Right lung (tissue), 10 donors: ENCODE results near the gene RAB17. TPM values are rescaled to one million over a fixed set of nuclear protein-coding genes. Genes with fewer than 3 reads are reported as not detected.
A peak's percentile ranks its signal among the peaks of the same experiment; 100 is the strongest.

ENCODE experiments used
- DNase-seq, 2 donors: peaks; one replicate each; pipeline ENCODE4 v3.0.0-alpha.2; 2013
- long read RNA-seq, 8 donors: transcript quantifications; one replicate each; lab custom pipeline, GENCODE V29; 2026
- polyA plus RNA-seq, 5 donors: library from polyadenylated mRNA; unstranded; fragments of 120-200 nt; gene quantifications; one replicate each; pipeline versions ENCODE4 v1.2.1 to v1.2.3, GENCODE V29; 2013; ENCODE audit warnings: inconsistent platforms in 1 of 5, low replicate concordance in 1 of 5; ENCODE audit not compliant: insufficient read length in 5 of 5, insufficient read depth in 1 of 5

The RAB17 gene
- polyA plus RNA-seq, result 10 to 100 TPM; 13.3 to 18.1 (median 15.0) TPM
- long read RNA-seq, donor 1, partial matches to known transcripts, result 0 of 2 reads
- long read RNA-seq, donor 1, other reads (novel, unspliced or antisense), result 0 of 2 reads
- long read RNA-seq, donor 2, result 0 reads
- long read RNA-seq, donor 3, transcript RAB17-209 (2 exons, 937 nt), result major isoform, 5 of 10 reads
- long read RNA-seq, donor 3, transcript RAB17-201 (6 exons, 1,966 nt), result major isoform, 5 of 10 reads
- long read RNA-seq, donor 3, partial matches to known transcripts, result 0 of 10 reads
- long read RNA-seq, donor 3, other reads (novel, unspliced or antisense), result 0 of 10 reads
- long read RNA-seq, donor 4, partial matches to known transcripts, result 0 of 2 reads
- long read RNA-seq, donor 4, other reads (novel, unspliced or antisense), result 0 of 2 reads
- long read RNA-seq, donor 5, partial matches to known transcripts, result 16 of 20 reads
- long read RNA-seq, donor 5, other reads (novel, unspliced or antisense), result 0 of 20 reads
- long read RNA-seq, donor 6, partial matches to known transcripts, result 125 of 154 reads
- long read RNA-seq, donor 6, other reads (novel, unspliced or antisense), result 25 of 154 reads
- long read RNA-seq, donor 7, result 0 reads
- long read RNA-seq, donor 8, result 0 reads

- DNase-seq, result peak in 1 of 2 donors; percentile 33
These were observed at the start of gene RAB17 for GRCh38 chr2:237590272-237591140. RAB17 (minus strand) TSS chr2:237590734; CDS start chr2:237586154, 4,580 bp downstream.

- DNase-seq, result no peak
These were observed 49.3 kb upstream of the RAB17 start for GRCh38 chr2:237639836-237640220.

- no peak for DNase-seq
These were observed 48.7 kb upstream of the RAB17 start for GRCh38 chr2:237639052-237639835.

- DNase-seq, result no peak
These were observed 47.6 kb upstream of the RAB17 start for GRCh38 chr2:237638176-237638575.

GRCh38 chr2:237637429-237638135, 47.0 kb upstream of the RAB17 start:
- DNase-seq, result no peak

GRCh38 chr2:237636578-237636977, 46.0 kb upstream of the RAB17 start:
- no peak for DNase-seq

- DNase-seq, result peak; percentile 53 to 63
These were observed 42.6 kb upstream of the RAB17 start for GRCh38 chr2:237633061-237633561.

- no peak for DNase-seq
These were observed 41.5 kb upstream of the RAB17 start for GRCh38 chr2:237631801-237632585.

- no peak for DNase-seq
These were observed 40.7 kb upstream of the RAB17 start for GRCh38 chr2:237631007-237631785.

- DNase-seq, result no peak
These were observed 39.9 kb upstream of the RAB17 start for GRCh38 chr2:237630216-237631000.

- no peak for DNase-seq
These were observed 39.2 kb upstream of the RAB17 start for GRCh38 chr2:237629739-237630138.

GRCh38 chr2:237629188-237629534, 38.6 kb upstream of the RAB17 start:
- DNase-seq, result no peak

- no peak for DNase-seq
These were observed 38.0 kb upstream of the RAB17 start for GRCh38 chr2:237628247-237629187.

- DNase-seq, result no peak
These were observed 37.1 kb upstream of the RAB17 start, which contains the start of gene LRRFIP1 for GRCh38 chr2:237627441-237628246. LRRFIP1 (plus strand) TSS chr2:237627587; CDS start chr2:237627645, 58 bp downstream.

- no peak for DNase-seq
These were observed 36.4 kb upstream of the RAB17 start for GRCh38 chr2:237626813-237627440.
